HUES48 (cell line): ENCODE measurements around the gene TMEM158.

ENCODE experiments used
- H3K27ac ChIP-seq: one replicate; pipeline ENCODE4 v1.7.0; 2013; ENCODE audit warnings: low read depth, low read length, inconsistent platforms
- H3K27me3 ChIP-seq: 2 replicates; pipeline ENCODE4 v1.6.1; 2013; ENCODE audit warnings: mild to moderate bottlenecking, low read length; ENCODE audit not compliant: control insufficient read depth, insufficient read depth
- H3K36me3 ChIP-seq: 2 replicates; pipeline ENCODE4 v1.6.1; 2013; ENCODE audit warnings: low read length; ENCODE audit not compliant: control insufficient read depth, insufficient read depth
- H3K4me1 ChIP-seq: 2 replicates; pipeline ENCODE4 v1.6.1; 2013; ENCODE audit warnings: mild to moderate bottlenecking, low read length; ENCODE audit not compliant: control insufficient read depth, insufficient read depth
- H3K4me3 ChIP-seq: 2 replicates; pipeline ENCODE4 v1.5.1; 2013; ENCODE audit warnings: mild to moderate bottlenecking, low read depth, low read length
- H3K9ac ChIP-seq: 2 replicates; pipeline ENCODE4 v1.6.1; 2013; ENCODE audit warnings: mild to moderate bottlenecking, low read depth, low read length, moderate library complexity
- H3K9me3 ChIP-seq: 2 replicates; pipeline ENCODE4 v1.6.1; 2013; ENCODE audit warnings: low read length; ENCODE audit not compliant: control insufficient read depth, insufficient read depth

The TMEM158 gene

DNA sequence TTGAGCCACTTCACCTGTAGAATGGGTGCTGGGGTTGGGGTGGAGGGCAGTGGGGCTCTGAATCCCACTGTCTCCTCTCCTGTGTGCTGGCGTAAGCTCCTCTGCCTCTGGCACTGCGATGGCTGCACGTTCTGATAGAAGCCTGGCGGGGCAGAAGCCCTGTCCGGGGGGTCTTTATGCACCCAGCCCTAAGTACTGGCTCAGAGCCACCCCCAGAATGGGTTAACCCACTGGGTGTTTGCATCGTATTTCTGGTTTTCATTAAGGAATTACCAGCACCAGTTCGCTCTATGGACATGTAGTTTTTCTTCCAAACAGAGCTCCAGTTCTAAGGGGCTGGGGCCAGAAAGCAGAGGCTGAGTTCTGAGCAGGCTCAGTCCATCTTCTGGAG lies 42.2 kb downstream of the TMEM158 start:
- no peaks in the 10 kb centered on the region for H3K36me3 ChIP-seq
- H3K27ac ChIP-seq: no peak overlapping the region

DNA sequence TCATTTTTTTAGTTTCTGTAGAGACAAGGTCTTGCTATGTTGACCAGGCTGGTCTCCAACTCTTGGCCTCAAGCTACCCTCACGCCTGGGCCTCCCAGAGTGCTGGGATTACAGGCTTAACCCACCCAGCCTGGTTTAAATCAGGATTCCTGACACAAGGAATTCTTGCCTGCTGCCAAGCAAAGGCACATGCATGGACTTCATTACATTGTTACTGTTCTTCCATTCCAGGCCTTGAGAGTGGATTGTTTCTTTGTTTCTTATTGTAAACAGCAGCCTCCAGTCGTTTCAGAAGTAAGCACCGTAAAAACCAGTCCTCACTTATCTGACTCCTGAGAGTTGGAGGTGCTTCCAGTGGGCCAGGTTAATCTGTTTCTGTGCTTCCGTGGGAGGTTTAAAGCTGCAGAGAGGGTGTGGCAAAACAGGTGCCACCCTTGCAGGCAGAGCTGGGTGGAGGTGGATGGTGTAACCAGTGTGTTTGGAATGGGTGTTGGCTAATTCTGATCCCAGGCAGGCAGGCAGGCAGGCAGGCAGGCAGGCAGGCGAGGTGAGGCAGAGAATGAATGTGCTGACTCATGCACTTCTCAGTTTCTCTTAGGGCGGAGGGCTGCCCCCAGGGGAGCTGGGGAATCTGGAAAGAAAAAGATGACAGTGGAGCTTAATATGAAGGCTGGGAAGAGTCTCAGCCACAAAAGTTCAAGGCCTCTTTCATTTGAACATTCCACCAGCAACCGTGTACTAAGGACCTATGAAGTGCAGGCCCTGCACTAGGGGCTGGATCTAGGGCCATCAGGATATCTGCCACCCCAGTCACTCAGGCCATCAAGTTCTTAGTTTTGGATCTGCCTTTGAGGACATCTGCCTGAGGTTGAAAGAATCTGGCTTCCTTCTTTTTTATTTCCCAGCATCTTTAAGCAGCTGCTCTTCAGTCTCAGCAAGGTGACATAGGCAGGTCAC lies 42.9 kb downstream of the TMEM158 start:
- H3K9ac ChIP-seq: peak overlapping the region; percentile 47; the same call in 1 of the 2 replicates
- no peak overlapping the region for H3K4me3 ChIP-seq
- H3K27ac ChIP-seq: peak overlapping the region; percentile 52

More for the DNA sequence above, 42.2 kb downstream of the TMEM158 start:
- Histone ChIP-seq H3K4me1 (peaks cover 9% of the 10 kb centered on the region; the same call in 1 of the 2 replicates), H3K4me3 (no peak overlapping the region), H3K9ac (no peak overlapping the region), H3K27me3 (no peaks in the 10 kb centered on the region), H3K9me3 (no peaks in the 10 kb centered on the region)

DNA sequence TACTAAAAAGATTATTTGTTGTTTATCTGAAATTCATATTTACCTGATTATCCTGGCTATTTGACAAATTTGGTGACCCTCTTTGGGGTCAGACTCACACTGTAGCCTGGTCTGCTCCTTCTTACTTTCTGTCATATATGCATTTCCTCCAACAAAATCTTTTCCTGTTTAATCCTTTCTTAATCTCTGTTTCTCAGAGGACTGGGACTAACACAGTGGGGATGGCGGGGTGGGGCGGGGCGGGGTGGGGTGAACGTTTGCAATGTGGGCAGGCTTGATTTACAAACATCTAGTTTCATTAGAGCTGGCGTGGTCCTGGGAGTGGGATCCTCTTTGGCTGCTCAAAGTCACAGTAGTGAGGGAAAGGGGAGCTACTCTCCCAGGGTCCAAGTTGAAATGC lies 44.6 kb downstream of the TMEM158 start:
- H3K27ac ChIP-seq: no peak overlapping the region
- no peaks in the 10 kb centered on the region for H3K27me3 ChIP-seq
- peaks cover 9% of the 10 kb centered on the region; the same call in 1 of the 2 replicates for H3K4me1 ChIP-seq
- no peak overlapping the region for H3K9ac ChIP-seq
- no peaks in the 10 kb centered on the region for H3K9me3 ChIP-seq
- no peaks in the 10 kb centered on the region for H3K36me3 ChIP-seq
- H3K4me3 ChIP-seq: no peak overlapping the region

More for the DNA sequence above, 42.9 kb downstream of the TMEM158 start:
- Histone ChIP-seq H3K36me3 (no peaks in the 10 kb centered on the region), H3K27me3 (no peaks in the 10 kb centered on the region), H3K9me3 (no peaks in the 10 kb centered on the region), H3K4me1 (peaks cover 9% of the 10 kb centered on the region; the same call in 1 of the 2 replicates)

DNA sequence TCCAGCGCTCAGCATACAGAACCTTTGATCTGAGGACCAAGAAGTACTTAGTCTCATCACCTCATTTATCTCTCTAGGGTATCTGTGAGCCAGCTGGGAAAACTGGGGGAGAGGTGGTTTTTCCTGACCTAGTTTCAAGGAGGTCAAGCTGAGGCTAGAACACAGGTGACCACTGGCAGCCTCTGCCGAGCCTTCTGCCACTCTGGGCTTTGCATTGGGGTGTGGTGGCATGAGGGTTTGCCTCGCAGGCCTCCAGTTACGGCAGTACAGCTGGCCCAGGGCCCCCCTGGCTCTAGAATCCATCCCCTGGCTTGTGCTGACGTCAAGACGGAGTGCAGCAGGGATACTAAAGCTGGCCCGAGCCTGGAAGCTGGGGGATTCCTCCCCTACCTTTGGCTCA lies 45.2 kb downstream of the TMEM158 start:
- Histone ChIP-seq H3K4me3 (no peak overlapping the region), H3K9me3 (no peaks in the 10 kb centered on the region), H3K9ac (no peak overlapping the region), H3K27ac (no peak overlapping the region), H3K36me3 (no peaks in the 10 kb centered on the region), H3K4me1 (peaks cover 9% of the 10 kb centered on the region; the same call in 1 of the 2 replicates), H3K27me3 (no peaks in the 10 kb centered on the region)

DNA sequence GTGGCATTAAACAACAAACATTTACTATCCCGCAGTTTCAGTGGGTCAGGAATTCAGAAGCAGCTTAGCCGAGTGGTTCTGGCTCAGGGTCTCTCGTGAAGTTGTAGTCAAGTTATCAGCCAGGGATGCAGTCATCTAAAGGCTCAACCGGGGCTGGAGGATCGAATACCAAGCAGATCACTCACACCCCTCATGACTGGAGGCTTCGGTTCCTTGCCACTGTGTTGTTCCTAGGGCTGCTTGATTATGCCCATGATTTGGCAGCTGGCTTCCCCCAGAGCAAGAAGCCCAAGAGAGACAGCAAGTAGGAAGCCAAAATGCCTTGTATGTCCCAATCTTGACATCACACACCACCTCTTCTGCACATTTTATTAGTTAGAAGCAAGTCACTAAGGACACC lies 46.0 kb downstream of the TMEM158 start:
- Histone ChIP-seq H3K36me3 (no peaks in the 10 kb centered on the region), H3K9ac (no peak overlapping the region), H3K9me3 (no peaks in the 10 kb centered on the region), H3K27me3 (no peaks in the 10 kb centered on the region), H3K4me3 (no peak overlapping the region), H3K27ac (no peak overlapping the region), H3K4me1 (peaks cover 9% of the 10 kb centered on the region; the same call in 1 of the 2 replicates)

DNA sequence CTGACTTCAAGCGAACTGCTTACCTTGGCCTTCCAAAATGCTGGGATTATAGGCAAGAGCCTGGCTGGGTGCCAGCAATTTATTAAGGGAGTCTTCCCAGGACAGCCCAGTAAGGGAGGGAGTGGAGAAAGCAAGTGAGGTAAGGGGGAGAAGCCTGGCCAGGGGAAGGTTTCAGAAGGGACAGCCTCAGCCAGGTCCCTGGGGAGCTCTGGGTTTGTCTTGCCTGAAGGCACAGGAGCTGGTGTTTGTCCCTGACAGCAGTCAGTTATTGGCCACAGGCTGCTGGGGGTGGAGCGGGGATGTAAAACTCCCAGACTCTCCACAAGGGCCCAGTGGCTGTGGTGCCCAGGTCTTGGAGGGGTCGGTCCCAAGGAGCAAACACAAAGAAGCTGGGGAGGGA lies 46.9 kb downstream of the TMEM158 start:
- Histone ChIP-seq H3K36me3 (no peaks in the 10 kb centered on the region), H3K9ac (no peak overlapping the region), H3K27me3 (no peaks in the 10 kb centered on the region), H3K9me3 (no peaks in the 10 kb centered on the region), H3K4me1 (peaks cover 9% of the 10 kb centered on the region; the same call in 1 of the 2 replicates), H3K27ac (no peak overlapping the region), H3K4me3 (no peak overlapping the region)

DNA sequence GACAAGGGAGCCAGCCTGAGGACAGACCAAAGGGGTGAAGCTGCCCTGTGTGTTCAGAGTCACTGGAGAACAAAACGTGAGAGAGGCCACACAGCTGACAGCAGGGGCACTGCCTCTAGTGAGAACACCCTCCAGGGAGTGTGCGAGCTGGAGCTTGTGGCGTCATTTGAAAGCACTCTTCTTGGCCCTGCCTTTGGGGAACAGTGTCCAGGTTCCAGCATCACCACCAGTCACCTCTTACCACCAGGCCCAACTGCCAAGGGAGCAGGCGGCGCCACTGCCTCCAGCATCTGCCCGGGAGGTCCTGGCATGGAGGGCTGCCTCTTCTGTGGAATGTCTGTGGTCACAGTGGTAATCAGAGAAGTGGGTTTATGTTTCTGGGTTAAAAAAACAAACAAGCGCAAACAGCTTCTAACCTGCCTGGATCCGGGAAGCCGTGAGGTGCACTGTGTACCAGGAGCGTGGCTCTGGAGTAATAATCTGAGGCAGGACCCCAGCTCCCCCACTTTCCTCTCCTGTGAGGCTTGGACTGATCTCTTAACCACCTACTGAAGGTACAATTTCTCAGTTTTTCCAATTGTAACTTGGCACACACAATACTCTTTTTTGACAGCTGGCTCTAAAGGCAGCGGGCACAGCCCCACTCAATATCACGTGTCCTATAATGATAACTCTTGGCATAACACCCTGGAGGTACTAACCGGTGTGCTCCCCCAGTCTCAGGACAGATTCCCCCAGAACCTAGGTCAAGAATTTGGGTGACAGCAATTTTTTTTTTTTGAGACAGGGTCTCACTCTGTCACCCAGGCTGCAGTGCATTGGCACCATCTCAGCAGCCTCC lies 47.7 kb downstream of the TMEM158 start:
- peaks cover 7% of the 10 kb centered on the region; the same call in 1 of the 2 replicates for H3K4me1 ChIP-seq
- H3K4me3 ChIP-seq: no peak overlapping the region
- H3K9ac ChIP-seq: no peak overlapping the region
- H3K27ac ChIP-seq: no peak overlapping the region
- no peaks in the 10 kb centered on the region for H3K9me3 ChIP-seq
- no peaks in the 10 kb centered on the region for H3K27me3 ChIP-seq
- H3K36me3 ChIP-seq: no peaks in the 10 kb centered on the region

DNA sequence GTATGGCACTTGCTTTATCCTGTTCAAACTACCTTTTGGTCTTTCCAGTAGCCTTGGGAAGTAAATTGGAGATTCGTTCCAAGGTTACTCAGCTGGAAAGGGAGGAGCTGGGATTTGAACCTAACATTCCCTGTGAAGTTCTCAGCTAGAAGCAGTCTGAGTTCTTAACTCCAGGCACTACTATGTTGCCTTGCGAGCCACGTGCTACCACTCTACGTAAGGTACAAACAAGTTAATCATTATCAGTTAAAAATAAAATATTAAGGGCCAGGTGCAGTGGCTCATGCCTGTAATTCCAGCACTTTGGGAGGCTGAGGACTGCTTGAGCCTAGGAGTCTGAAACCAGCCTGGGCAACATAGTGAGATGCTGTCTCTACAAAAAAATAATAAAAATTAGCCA lies 49.2 kb downstream of the TMEM158 start:
- Histone ChIP-seq H3K4me1 (no peaks in the 10 kb centered on the region), H3K27ac (no peak overlapping the region), H3K4me3 (no peak overlapping the region), H3K36me3 (no peaks in the 10 kb centered on the region), H3K27me3 (no peaks in the 10 kb centered on the region), H3K9ac (no peak overlapping the region), H3K9me3 (no peaks in the 10 kb centered on the region)
